Smooth muscle cell (in vitro differentiated cells): ENCODE data around the gene TLX2. TPM values are rescaled to one million over a fixed set of nuclear protein-coding genes. Genes with fewer than 3 reads are reported as not detected.

ENCODE experiments used
- DNase-seq: peaks from one replicate; lab custom pipeline; 2025; ENCODE audit not compliant: unreplicated experiment; lab: John Stamatoyannopoulos, UW
- H2AFZ ChIP-seq: fragments of 200-600 bp; sonication (generic); 2 replicates; pipeline ENCODE4 v1.6.0; 2016; ENCODE audit warnings: antibody characterized with exemption, low read depth, mild to moderate bottlenecking
- H3F3A ChIP-seq: fragments of 200-600 bp; sonication (generic); 2 replicates; pipeline ENCODE4 v1.6.0; 2017; ENCODE audit warnings: antibody characterized with exemption, low read depth
- H3K27ac ChIP-seq: fragments of 200-600 bp; sonication (generic); 2 replicates; pipeline ENCODE4 v1.5.1; 2016; ENCODE audit warnings: low read depth, mild to moderate bottlenecking
- H3K27me3 ChIP-seq: fragments of 200-600 bp; sonication (generic); 2 replicates; pipeline ENCODE4 v1.6.1; 2016; ENCODE audit warnings: low read depth, mild to moderate bottlenecking
- H3K36me3 ChIP-seq: fragments of 200-600 bp; sonication (generic); 2 replicates; pipeline ENCODE4 v1.5.1; 2016; ENCODE audit warnings: low read depth
- H3K4me1 ChIP-seq: fragments of 200-600 bp; sonication (generic); 2 replicates; pipeline ENCODE4 v1.5.1; 2016; ENCODE audit warnings: low read depth
- H3K4me2 ChIP-seq: fragments of 200-600 bp; sonication (generic); 2 replicates; pipeline ENCODE4 v1.6.0; 2016; ENCODE audit warnings: mild to moderate bottlenecking
- H3K4me3 ChIP-seq: fragments of 200-600 bp; sonication (generic); 2 replicates; pipeline ENCODE4 v1.5.1; 2016; ENCODE audit warnings: mild to moderate bottlenecking
- H3K79me2 ChIP-seq: fragments of 200-600 bp; sonication (generic); 2 replicates; pipeline ENCODE4 v1.6.0; 2016; ENCODE audit warnings: low read depth, mild to moderate bottlenecking
- H3K9ac ChIP-seq: fragments of 200-600 bp; sonication (generic); 2 replicates; pipeline ENCODE4 v1.6.0; 2016; ENCODE audit warnings: low read depth
- H3K9me3 ChIP-seq: fragments of 200-600 bp; sonication (generic); replicated peaks from 2 replicates; pipeline ENCODE4 v1.5.1; 2016; ENCODE audit warnings: low read depth
- H4K20me1 ChIP-seq: fragments of 200-600 bp; sonication (generic); 2 replicates; pipeline ENCODE4 v1.6.0; 2016; ENCODE audit warnings: low read depth
- CTCF ChIP-seq: fragments of 200-600 bp; sonication (generic); IDR thresholded peaks from 2 replicates; pipeline ENCODE4 v1.5.1; 2017; ENCODE audit warnings: borderline replicate concordance, mild to moderate bottlenecking, antibody characterized with exemption; ENCODE audit not compliant: insufficient read depth, poor library complexity, severe bottlenecking
- WGBS: methylation state at CpG from one replicate; pipeline ENCODE4 v1.1.7; 2016; ENCODE audit warnings: low lambda C conversion rate; 5-methylcytosine and 5-hydroxymethylcytosine counted together
- polyA plus RNA-seq: library from polyadenylated mRNA; unstranded; fragments of >200 nt; fragmentation: Nextera tagmentation; extraction: Ambion mirVana; gene quantifications from 2 replicates; pipeline ENCODE4 v1.2.1, GENCODE V29; 2016
- total RNA-seq: library from RNA; depleted of rRNA; stranded (reverse); fragments of >200 nt; gene quantifications from 2 replicates; pipeline ENCODE4 v1.2.3, GENCODE V29; 2014

Gene TLX2
- total and polyA plus RNA-seq, 2 experiments from 2014 or later: not detected

GRCh38 chr2:74531666-74532065 is 17.4 kb downstream of the TLX2 start:
- Histone ChIP-seq H3K4me1 (peaks cover 11% of the 10 kb centered on the region), H3K36me3 (no peaks in the 10 kb centered on the region), H3K9ac (no peak overlapping the region), H2AFZ (no peak overlapping the region), H3K79me2 (peaks cover 28% of the 10 kb centered on the region), H3K9me3 (no peaks in the 10 kb centered on the region), H3K4me2 (peak overlapping the region; percentile 99), H3K4me3 (no peak overlapping the region), H3F3A (peaks cover 22% of the 10 kb centered on the region), H3K27me3 (no peaks in the 10 kb centered on the region), H4K20me1 (peaks cover 11% of the 10 kb centered on the region), H3K27ac (peak overlapping the region; percentile 71)
- WGBS: 89% methylated on average over 7 of the region's 7 CpGs
- TF ChIP-seq CTCF: no peak
- no peak for DNase-seq

- Histone ChIP-seq H3K4me3 (no peak overlapping the region), H3F3A (peaks cover 28% of the 10 kb centered on the region), H4K20me1 (peaks cover 11% of the 10 kb centered on the region), H3K27me3 (no peaks in the 10 kb centered on the region), H2AFZ (no peak overlapping the region), H3K9ac (no peak overlapping the region), H3K79me2 (peaks cover 28% of the 10 kb centered on the region), H3K4me1 (peaks cover 11% of the 10 kb centered on the region), H3K4me2 (no peak overlapping the region), H3K36me3 (no peaks in the 10 kb centered on the region), H3K27ac (no peak overlapping the region), H3K9me3 (no peaks in the 10 kb centered on the region)
- DNase-seq: no peak
- TF ChIP-seq CTCF: peak; percentile 30
Measured at GRCh38 chr2:74532222-74532621, 18.0 kb downstream of the TLX2 start.

- Histone ChIP-seq H3K27ac (no peak overlapping the region), H3K79me2 (peaks cover 21% of the 10 kb centered on the region), H3K9ac (no peak overlapping the region), H3K36me3 (no peaks in the 10 kb centered on the region), H3K4me3 (no peak overlapping the region), H3K4me2 (no peak overlapping the region), H3K27me3 (no peaks in the 10 kb centered on the region), H3F3A (peaks cover 29% of the 10 kb centered on the region), H4K20me1 (no peaks in the 10 kb centered on the region), H2AFZ (no peak overlapping the region), H3K9me3 (no peaks in the 10 kb centered on the region), H3K4me1 (peaks cover 9% of the 10 kb centered on the region)
- no peak for TF ChIP-seq CTCF
- DNase-seq: no peak
- 89% methylated on average over 4 of the region's 4 CpGs for WGBS
Measured at GRCh38 chr2:74533464-74533863, 19.2 kb downstream of the TLX2 start.

GRCh38 chr2:74534411-74534810 is 20.2 kb downstream of the TLX2 start:
- peaks cover 12% of the 10 kb centered on the region for H3K79me2 ChIP-seq
- peaks cover 4% of the 10 kb centered on the region for H3K4me1 ChIP-seq
- H3F3A ChIP-seq: peaks cover 29% of the 10 kb centered on the region
- no peaks in the 10 kb centered on the region for H3K36me3 ChIP-seq
- TF ChIP-seq CTCF: no peak
- H3K27ac ChIP-seq: no peak overlapping the region
- no peak overlapping the region for H3K4me2 ChIP-seq
- H3K9me3 ChIP-seq: no peaks in the 10 kb centered on the region
- DNase-seq: no peak
- H3K9ac ChIP-seq: no peak overlapping the region
- H3K27me3 ChIP-seq: no peaks in the 10 kb centered on the region
- H3K4me3 ChIP-seq: no peak overlapping the region
- H2AFZ ChIP-seq: no peak overlapping the region
- WGBS: 96% methylated on average over 12 of the region's 12 CpGs
- H4K20me1 ChIP-seq: no peaks in the 10 kb centered on the region
